HG03354 (cell line): ENCODE measurements around the gene TMEM74B.
"Not testable (repeated sequence)": the region's sequence is repeated elsewhere in the genome, so short reads cannot be mapped to it uniquely, and the experiment has no call there.

ENCODE experiments used
- ATAC-seq: cut with Tn5 transposase; IDR thresholded peaks from one replicate; pipeline ENCODE4 v1.9.1; 2021; ENCODE audit warnings: mild to moderate bottlenecking; ENCODE audit not compliant: unreplicated experiment, poor library complexity, severe bottlenecking

TMEM74B gene

DNA sequence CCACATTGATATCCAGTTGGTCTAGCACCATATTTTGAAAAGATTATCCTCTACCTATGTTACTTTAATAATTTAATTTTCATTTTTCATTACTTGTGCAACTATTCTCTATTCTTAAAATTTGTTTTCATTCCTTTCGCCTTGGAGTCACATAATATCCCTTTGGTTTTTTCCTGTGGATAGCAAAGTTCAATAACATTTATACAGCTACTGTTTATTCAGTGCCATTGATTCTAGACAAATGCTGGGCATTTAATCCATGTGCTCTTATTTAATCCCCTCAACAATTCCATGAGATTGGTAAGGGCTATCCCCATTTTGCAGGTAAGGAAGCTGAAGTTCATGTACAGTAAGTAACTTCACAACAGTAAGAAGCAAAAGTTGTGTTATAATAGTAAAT lies 33.8 kb downstream of the TMEM74B start:
- no peak for ATAC-seq

DNA sequence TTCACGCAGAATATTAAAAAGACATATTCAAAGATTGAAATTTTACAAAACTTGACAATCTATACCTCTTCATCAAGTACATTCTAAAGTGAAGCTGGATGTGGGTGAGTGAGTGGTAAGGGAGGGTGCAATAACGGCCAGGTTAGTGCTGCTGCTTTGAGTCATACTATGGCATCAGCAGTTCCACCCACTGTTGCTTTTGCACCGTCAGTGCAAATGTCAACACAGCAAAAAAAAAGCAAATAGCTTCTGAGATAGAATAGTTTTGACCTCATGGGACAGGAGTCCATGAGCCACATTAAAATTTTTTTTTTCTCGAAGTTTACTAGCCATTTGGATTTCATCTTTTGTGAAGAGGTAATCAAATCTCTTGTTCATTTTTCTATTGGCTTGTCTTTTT lies 34.6 kb downstream of the TMEM74B start:
- no peak for ATAC-seq

DNA sequence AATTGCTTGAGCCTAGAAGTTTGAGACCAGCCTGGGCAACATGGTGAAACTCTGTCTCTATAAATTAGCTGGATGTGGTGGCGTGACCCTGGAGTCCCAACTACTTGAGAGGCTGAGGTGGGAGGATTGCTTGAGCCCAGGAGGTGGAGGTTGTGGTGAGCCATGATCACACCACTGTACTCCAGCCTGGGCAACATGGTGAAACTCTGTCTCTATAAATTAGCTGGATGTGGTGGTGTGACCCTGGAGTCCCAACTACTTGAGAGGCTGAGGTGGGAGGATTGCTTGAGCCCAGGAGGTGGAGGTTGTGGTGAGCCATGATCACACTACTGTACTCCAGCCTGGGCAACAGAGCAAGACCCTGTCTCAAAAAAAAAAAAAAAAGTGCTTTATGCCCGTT lies 35.0 kb downstream of the TMEM74B start:
- not testable (repeated sequence) for ATAC-seq

DNA sequence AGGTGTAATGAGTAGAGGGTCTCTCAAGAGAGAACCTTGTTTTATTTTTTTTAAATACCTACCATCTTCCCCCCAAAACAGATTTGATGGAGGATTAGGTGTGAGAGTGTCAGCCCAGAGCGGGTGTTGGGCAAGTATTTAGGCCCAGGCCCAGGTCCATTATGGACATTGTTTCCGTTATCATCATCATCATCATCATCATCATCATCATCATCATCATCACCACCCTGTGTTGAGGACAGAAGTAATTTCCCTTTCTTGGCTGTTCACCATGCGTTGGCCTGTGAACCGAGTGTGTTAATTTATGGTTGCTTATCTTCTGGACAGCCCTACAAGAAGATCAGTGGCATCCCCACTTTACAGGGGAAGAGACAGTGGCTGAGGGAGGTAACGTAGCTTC lies 37.8 kb downstream of the TMEM74B start:
- no peak for ATAC-seq

DNA sequence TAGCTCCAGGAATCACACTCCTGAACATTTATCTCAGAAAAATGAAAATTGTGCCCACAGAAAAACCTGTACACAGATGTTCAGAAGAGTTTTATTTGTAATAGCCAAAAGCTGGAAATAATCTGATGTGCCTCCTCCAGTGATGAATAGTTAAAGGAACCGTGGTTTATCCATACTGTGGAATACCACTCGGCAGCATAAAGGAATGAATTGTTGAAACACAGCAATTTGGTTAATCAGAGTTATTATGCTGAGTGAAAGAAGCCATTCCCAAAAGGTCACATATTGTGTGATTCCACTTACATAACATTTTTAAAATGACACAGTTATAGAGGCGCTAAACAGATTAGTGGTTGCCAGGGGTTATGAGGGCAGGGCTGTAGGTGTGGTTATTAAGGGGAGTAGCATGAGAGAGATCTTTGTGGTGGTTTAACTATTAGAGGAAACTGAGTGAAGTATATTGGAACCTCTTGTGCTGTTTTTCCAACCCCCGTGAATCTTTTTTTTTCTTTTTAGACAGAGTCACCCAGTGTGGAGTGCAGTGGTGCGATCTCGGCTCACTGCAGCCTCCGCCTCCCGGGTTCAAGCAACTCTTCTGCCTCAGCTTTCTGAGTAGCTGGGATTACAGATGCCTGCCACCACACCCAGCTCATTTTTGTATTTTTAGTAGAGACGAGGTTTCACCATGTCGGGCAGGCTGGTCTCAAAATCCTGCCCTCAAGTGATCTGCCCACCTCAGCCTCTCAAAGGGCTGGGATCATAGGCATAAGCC lies 40.2 kb downstream of the TMEM74B start:
- ATAC-seq = no peak

DNA sequence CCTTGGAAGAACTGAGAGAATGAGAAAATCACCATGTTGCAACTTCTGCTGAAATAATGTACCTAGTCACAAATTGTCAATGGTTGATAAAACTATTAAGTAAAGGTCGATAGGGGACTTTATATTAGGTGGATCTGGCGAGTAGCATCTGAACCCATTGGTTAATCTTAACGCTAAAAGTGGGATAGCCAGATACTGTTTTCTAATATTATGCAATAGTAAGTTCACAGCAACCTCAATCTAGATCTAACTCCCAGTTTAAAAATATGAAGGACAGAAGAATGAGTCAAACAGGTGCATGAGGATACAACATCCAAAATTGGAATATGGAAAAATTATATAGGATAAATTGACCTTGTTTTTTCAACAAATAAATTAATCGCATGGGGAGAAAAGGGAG lies 47.5 kb downstream of the TMEM74B start:
- ATAC-seq = no peak

DNA sequence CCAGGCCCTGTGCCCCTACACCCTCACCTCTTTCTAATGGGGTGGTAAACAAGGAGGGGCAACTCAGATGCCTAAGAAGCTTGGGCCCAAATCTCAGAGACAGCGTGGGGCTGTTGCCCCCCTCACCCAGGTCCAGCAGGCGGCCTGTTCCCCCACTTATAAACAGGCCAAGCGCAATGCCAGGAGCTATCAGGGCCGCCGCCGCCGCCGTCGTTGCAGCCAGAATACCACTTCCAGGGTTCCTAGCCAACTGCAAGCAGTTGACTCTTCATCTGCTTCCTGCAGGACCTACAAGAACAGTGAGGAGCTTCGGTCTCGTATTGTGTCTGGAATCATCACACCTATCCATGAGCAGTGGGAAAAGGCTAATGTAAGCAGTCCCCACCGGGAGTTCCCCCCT lies 49.9 kb downstream of the TMEM74B start:
- no peak for ATAC-seq

DNA sequence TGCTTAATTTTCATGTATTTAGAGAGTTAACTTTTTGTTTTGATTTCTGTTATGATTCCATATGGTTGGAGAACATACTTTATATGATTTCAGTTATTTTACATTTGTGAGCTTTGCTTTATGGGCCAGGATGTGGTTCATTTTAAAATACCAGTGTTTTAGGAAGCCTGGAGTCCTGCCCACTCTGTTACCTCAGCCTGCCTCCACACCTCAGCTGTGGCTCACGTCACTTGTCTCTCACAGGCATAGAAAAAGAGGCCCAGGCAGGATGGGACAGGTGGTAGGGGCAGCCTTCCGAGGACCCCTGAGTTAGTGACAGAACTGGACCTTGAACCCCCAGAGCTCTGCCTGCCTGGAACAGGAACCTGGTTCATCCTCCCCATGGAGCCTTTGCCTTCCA lies 50.4 kb downstream of the TMEM74B start:
- ATAC-seq = no peak

DNA sequence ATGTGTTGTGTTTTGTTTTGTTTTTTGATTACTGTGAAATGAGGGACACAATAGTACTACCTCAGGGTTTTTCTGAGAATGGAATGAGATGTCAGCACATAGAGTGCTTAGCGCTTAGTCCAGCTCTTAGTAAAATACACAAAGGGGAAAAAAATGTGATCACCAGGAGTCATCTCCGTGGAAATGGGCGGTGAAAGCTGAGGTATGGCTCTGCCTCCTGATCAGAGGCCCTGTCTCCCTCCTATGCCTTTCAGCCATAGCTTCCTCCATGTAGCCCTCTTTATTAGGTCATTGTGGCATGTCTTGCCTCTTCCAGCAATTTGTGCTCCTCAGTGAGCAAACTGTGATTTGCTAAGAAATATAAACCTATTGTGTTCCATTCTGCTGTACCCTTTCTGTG lies 53.4 kb downstream of the TMEM74B start:
- no peak for ATAC-seq

DNA sequence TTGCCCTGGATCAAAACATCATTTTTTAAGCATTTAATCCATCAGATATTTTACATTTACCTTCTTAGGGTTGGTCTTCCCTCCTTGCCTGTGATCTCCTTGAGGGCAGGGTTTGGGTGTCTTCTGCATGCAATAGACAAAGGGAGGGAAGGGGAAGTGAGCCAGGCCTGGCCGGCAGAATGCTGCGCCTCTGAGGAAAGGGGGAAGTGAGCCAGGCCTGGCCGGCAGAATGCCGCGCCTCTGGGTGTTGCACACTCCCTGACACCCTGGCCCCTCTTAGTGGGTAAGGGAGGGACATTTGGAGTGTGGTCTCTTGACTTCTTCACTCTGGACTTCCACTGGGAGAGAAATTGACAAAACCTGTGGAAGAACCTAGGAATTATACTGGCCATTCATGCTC lies 53.9 kb downstream of the TMEM74B start:
- no peak for ATAC-seq
